NCI-H82 (cell line): Measurements from ENCODE around the gene GPR4.

Source experiments
- DNase-seq: peaks from one replicate; lab custom pipeline; 2025; lab: John Stamatoyannopoulos, UW

GPR4 gene

GRCh38 chr19:45547965-45548609 is 53.9 kb downstream of the GPR4 start:
- peak; percentile 28 for DNase-seq

GRCh38 chr19:45547211-45547770 is 54.7 kb downstream of the GPR4 start:
- no peak for DNase-seq

GRCh38 chr19:45542234-45542668 is 59.8 kb downstream of the GPR4 start:
- no peak for DNase-seq
